B cell (primary cell): ENCODE results near the gene CPD. TPM values are rescaled to one million over a fixed set of nuclear protein-coding genes. Genes with fewer than 3 reads are reported as not detected.

Source experiments
- ATAC-seq: fragments of 200-7000 bp; cut with Tn5 transposase; one replicate; pipeline ENCODE4 v1.10.0; 2021; ENCODE audit warnings: low read depth, mild to moderate bottlenecking, moderate number of reproducible peaks, moderate library complexity
- CTCF ChIA-PET: fragments of 350-600 bp; sonication (Branson Sonifier 250); formaldehyde crosslinking; loops from one replicate; lab custom pipeline; 2021; ENCODE audit warnings: antibody characterized with exemption, inconsistent platforms; lab: Charles Lee
- POLR2A ChIA-PET: fragments of 350-600 bp; sonication (Branson Sonifier 250); formaldehyde crosslinking; loops from one replicate; lab custom pipeline; 2021; ENCODE audit warnings: antibody characterized with exemption; lab: Charles Lee
- DNase-seq: peaks from one replicate; pipeline ENCODE4 v3.0.0; 2013
- H2AFZ ChIP-seq: 2 replicates; pipeline ENCODE4 v1.6.1; 2012; ENCODE audit warnings: mild to moderate bottlenecking, low read depth, low read length; ENCODE audit not compliant: insufficient read depth, poor library complexity, severe bottlenecking
- H3K27ac ChIP-seq, 2 donors: 1 replicate in 1 of 2; 2 replicates in 1 of 2; pipeline ENCODE4 v1.5.1; 2012 to 2013; ENCODE audit warnings: low read length in 2 of 2, mild to moderate bottlenecking in 2 of 2, moderate library complexity in 1 of 2
- H3K27me3 ChIP-seq, 4 experiments: fragments of 200-600 bp in 1 of 4; sonication (generic) in 1 of 4; replicated peaks in 1 of 4; 1 replicate in 2 of 4; 2 replicates in 2 of 4; pipeline versions ENCODE4 v1.6.1 to v1.7.0; 2013 to 2016; ENCODE audit warnings: low read length in 3 of 4, mild to moderate bottlenecking in 2 of 4, mixed read lengths in 1 of 4, moderate library complexity in 1 of 4; ENCODE audit not compliant: insufficient read depth in 4 of 4, control insufficient read depth in 3 of 4; ENCODE audit errors: control extremely low read depth in 1 of 4
- H3K36me3 ChIP-seq, 2 experiments: replicated peaks in 1 of 2; 1 replicate in 1 of 2; 2 replicates in 1 of 2; pipeline versions ENCODE4 v1.6.1 to v1.7.1; 2013; ENCODE audit warnings: low read length in 1 of 2; ENCODE audit not compliant: insufficient read depth in 2 of 2, control insufficient read depth in 1 of 2; ENCODE audit errors: control extremely low read depth in 1 of 2, extremely low read depth in 1 of 2
- H3K4me1 ChIP-seq, 2 donors: fragments of 200-600 bp in 1 of 2; sonication (generic) in 1 of 2; 1 replicate in 1 of 2; 2 replicates in 1 of 2; pipeline versions ENCODE4 v1.5.1 to v1.6.1; 2013 to 2017; ENCODE audit warnings: low read length in 2 of 2; ENCODE audit not compliant: control insufficient read depth in 2 of 2, insufficient read depth in 2 of 2
- H3K4me2 ChIP-seq: replicated peaks from 2 replicates; pipeline ENCODE3; 2012; ENCODE audit warnings: mild to moderate bottlenecking, low read depth, low read length; ENCODE audit not compliant: poor library complexity, severe bottlenecking
- H3K4me3 ChIP-seq, 5 experiments: fragments of 200-600 bp in 1 of 5; sonication (generic) in 1 of 5; 1 replicate in 3 of 5; 2 replicates in 2 of 5; pipeline versions ENCODE4 v1.5.1 to v1.7.0; 2011 to 2016; ENCODE audit warnings: low read length in 4 of 5, mild to moderate bottlenecking in 4 of 5, low read depth in 2 of 5, control low read depth in 1 of 5, moderate library complexity in 1 of 5; ENCODE audit not compliant: insufficient read depth in 1 of 5; ENCODE audit errors: control extremely low read depth in 1 of 5, extremely low read depth in 1 of 5
- H3K79me2 ChIP-seq: fragments of 200-600 bp; sonication (generic); one replicate; pipeline ENCODE4 v1.6.0; 2016; ENCODE audit warnings: low read length; ENCODE audit not compliant: control insufficient read depth, insufficient read depth
- H3K9ac ChIP-seq: fragments of 200-600 bp; sonication (generic); 2 replicates; pipeline ENCODE4 v1.6.1; 2017; ENCODE audit warnings: mild to moderate bottlenecking, low read length, moderate library complexity
- H3K9me3 ChIP-seq, 3 donors: one replicate each; pipeline versions ENCODE4 v1.6.1 to v1.7.1; 2013; ENCODE audit warnings: low read length in 2 of 3; ENCODE audit not compliant: control insufficient read depth in 2 of 3, insufficient read depth in 1 of 3; ENCODE audit errors: control extremely low read depth in 1 of 3
- H4K20me1 ChIP-seq: 2 replicates; pipeline ENCODE4 v1.6.0; 2012; ENCODE audit warnings: mild to moderate bottlenecking, low read length; ENCODE audit not compliant: insufficient read depth, control insufficient read depth, poor library complexity, severe bottlenecking
- H3K27ac Mint-ChIP-seq: one replicate; pipeline ENCODE4 v1.8.0; 2021; ENCODE audit warnings: mixed read lengths
- H3K27me3 Mint-ChIP-seq: one replicate; pipeline ENCODE4 v1.8.0; 2021; ENCODE audit warnings: mixed read lengths
- H3K4me1 Mint-ChIP-seq: one replicate; pipeline ENCODE4 v1.8.0; 2021; ENCODE audit warnings: mixed read lengths
- H3K4me3 Mint-ChIP-seq: one replicate; pipeline ENCODE4 v1.8.0; 2021; ENCODE audit warnings: mixed read lengths
- H3K9me3 Mint-ChIP-seq: one replicate; pipeline ENCODE4 v1.8.0; 2022; ENCODE audit warnings: mixed read lengths; ENCODE audit not compliant: insufficient read depth
- EZH2 ChIP-seq: IDR thresholded peaks from 2 replicates; pipeline ENCODE4 v1.6.1; 2012; ENCODE audit warnings: borderline replicate concordance, low read depth, mild to moderate bottlenecking, moderate library complexity, low read length; ENCODE audit not compliant: insufficient read depth, poor library complexity, severe bottlenecking
- WGBS: methylation state at CpG from one replicate; pipeline ENCODE4 v1.1.5; 2013; ENCODE audit warnings: missing lambda C conversion rate; ENCODE audit not compliant: insufficient coverage; 5-methylcytosine and 5-hydroxymethylcytosine counted together
- intact Hi-C: fragments of 100-400 bp; cut with micrococcal nuclease; formaldehyde crosslinking; loops from one replicate; pipeline ENCODE4 v1.10.0; 2022
- polyA plus RNA-seq: library from polyadenylated mRNA; depleted of rRNA; stranded (reverse); fragments of >200 nt; gene quantifications from 2 replicates; pipeline ENCODE4 v1.2.3, GENCODE V29; 2012
- total RNA-seq, 2 donors: library from RNA; stranded (reverse); fragments of 120-200 nt in 1 of 2; gene quantifications; 1 replicate in 1 of 2; 2 replicates in 1 of 2; pipeline versions ENCODE4 v1.2.3 to v1.2.4, GENCODE V29; 2013 to 2022
- TF ChIP-seq, protein P1 (sequence below): fragments of 200-600 bp; IDR thresholded peaks from one replicate; pipeline ENCODE4 v1.8.0; 2022; ENCODE audit warnings: antibody characterized with exemption, mild to moderate bottlenecking

Gene CPD
- total and polyA plus RNA-seq, 2 donors (not counting 1 experiment from before 2014, with no cell fraction given): 1.5 to 15.6 TPM

DNA sequence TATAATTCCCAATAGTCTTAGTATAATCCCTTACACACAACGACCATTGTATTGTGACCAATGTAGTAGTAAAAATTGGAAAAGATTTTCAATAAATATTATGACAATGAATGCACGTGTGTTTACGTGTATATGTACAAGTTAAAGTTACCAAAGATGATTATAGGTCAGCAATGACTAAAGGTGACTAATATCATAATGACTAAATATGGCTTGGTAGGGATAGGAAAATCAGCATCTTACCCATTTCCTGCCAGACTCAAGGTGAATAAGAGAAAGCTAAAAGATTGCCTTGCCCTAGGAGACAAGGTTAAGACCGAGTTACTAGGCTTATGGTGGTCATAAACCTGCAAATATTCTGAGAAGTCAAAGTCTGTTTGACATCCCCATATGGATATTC lies 34.4 kb downstream of the CPD start:
- Mint-ChIP-seq H3K27me3 (no peaks in the 10 kb centered on the region), H3K9me3 (no peaks in the 10 kb centered on the region), H3K4me3 (no peak overlapping the region), H3K27ac (no peak overlapping the region), H3K4me1 (no peaks in the 10 kb centered on the region)
- Histone ChIP-seq H3K9me3 (no peaks in the 10 kb centered on the region), H3K36me3 (no peaks in the 10 kb centered on the region), H3K27ac (no peak overlapping the region), H4K20me1 (no peaks in the 10 kb centered on the region), H3K27me3 (no peaks in the 10 kb centered on the region), H2AFZ (no peak overlapping the region), H3K4me2 (no peak overlapping the region), H3K4me1 (no peaks in the 10 kb centered on the region), H3K9ac (no peak overlapping the region), H3K79me2 (no peaks in the 10 kb centered on the region), H3K4me3 (no peak overlapping the region)
- CTCF ChIA-PET: no interaction called here
- no peak for ATAC-seq
- DNase-seq: no peak
- intact Hi-C loops: no loop called here
- no CpG with 5 or more reads among the region's 4 CpGs for WGBS
- POLR2A ChIA-PET: no interaction called here
- no peak for TF ChIP-seq EZH2
- TF ChIP-seq, protein P1, sequence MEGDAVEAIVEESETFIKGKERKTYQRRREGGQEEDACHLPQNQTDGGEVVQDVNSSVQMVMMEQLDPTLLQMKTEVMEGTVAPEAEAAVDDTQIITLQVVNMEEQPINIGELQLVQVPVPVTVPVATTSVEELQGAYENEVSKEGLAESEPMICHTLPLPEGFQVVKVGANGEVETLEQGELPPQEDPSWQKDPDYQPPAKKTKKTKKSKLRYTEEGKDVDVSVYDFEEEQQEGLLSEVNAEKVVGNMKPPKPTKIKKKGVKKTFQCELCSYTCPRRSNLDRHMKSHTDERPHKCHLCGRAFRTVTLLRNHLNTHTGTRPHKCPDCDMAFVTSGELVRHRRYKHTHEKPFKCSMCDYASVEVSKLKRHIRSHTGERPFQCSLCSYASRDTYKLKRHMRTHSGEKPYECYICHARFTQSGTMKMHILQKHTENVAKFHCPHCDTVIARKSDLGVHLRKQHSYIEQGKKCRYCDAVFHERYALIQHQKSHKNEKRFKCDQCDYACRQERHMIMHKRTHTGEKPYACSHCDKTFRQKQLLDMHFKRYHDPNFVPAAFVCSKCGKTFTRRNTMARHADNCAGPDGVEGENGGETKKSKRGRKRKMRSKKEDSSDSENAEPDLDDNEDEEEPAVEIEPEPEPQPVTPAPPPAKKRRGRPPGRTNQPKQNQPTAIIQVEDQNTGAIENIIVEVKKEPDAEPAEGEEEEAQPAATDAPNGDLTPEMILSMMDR: no peak

DNA sequence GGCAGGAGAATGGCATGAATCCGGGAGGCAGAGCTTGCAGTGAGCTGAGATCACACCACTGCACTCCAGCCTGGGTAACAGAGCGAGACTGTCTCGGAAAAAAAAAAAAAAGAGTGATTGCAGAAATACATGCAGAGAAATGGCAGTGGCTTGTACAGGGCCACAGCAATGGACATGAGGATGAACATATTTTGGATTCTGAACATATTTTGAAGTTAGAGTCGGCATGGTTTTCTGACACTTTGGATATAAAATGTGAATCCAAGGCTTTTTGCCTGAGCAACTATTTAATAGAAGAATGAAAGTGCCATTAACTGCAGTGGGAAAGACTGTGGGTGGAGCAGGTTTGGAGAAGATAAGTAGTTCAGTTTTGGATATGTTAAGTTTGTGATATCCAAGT lies 35.8 kb downstream of the CPD start:
- Histone ChIP-seq H3K27me3 (no peaks in the 10 kb centered on the region), H3K4me2 (no peak overlapping the region), H3K27ac (no peak overlapping the region), H3K36me3 (no peaks in the 10 kb centered on the region), H3K9ac (no peak overlapping the region), H4K20me1 (no peaks in the 10 kb centered on the region), H3K4me3 (no peak overlapping the region), H3K79me2 (no peaks in the 10 kb centered on the region), H3K9me3 (no peaks in the 10 kb centered on the region), H2AFZ (no peak overlapping the region), H3K4me1 (no peaks in the 10 kb centered on the region)
- Mint-ChIP-seq H3K27ac (no peak overlapping the region), H3K4me3 (no peak overlapping the region), H3K27me3 (no peaks in the 10 kb centered on the region), H3K4me1 (no peaks in the 10 kb centered on the region), H3K9me3 (no peaks in the 10 kb centered on the region)
- ChIA-PET CTCF (no interaction called here), POLR2A (no interaction called here)
- ATAC-seq (no peak), DNase-seq (no peak)
- intact Hi-C loops: no loop called here
- TF ChIP-seq, protein P1: no peak
- TF ChIP-seq EZH2: no peak
- WGBS: 100% methylated on average over 3 of the region's 4 CpGs
